C4-2B (cell line): Measurements from ENCODE around the gene BPHL.

ENCODE experiments used
- H3K27ac ChIP-seq: fragments of 450-650 bp; 2 replicates; pipeline ENCODE4 v1.5.1; 2017
- ZFX ChIP-seq: fragments of 450-650 bp; IDR thresholded peaks from 2 replicates; pipeline ENCODE4 v1.6.1; 2017
- TF ChIP-seq, protein P1 (sequence below): fragments of 450-650 bp; conservative IDR thresholded peaks from 2 replicates; pipeline ENCODE4 v1.5.1; 2017; ENCODE audit warnings: mild to moderate bottlenecking

The BPHL gene

DNA sequence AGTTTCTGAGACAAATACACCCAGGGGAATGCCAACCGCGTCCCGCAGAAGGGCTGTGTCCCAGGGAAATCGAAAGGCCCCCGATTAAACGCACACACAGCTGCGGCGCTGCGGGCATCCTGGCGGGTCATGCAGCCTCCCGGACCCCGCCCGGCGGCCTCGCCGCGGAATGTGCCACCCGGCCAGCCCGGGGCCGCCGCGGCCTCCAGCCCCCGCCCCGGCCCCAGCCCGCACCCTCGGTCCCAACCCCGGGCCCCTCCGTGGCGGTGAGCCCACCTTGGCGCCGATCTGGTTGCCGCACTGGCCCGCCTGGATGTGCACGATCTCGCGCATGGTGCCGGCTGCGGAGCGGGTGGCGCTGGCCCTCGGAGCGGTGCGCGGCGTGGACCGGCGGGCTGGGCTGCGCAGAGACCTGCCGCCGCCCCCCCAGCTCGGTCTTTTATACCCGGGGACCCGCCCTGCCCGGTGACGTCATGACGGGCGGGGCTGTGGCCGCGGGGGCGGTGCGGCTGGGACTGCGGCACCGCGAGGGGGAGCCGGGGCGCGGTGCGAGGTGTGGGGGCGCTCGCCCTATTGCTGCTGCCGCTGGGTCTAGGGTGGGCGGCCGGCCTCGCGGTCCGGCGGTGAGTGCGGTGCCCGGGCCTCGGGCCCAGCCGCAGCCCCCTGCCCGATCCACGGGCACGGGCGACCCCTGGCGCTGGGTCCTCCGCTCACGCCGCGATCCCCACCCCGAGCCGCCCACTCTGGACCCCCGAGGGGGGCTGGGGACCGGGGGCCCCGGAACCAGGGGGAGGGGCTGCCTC is 38.8 kb downstream of the BPHL start, which contains the start of gene TUBB2A:
Gene TUBB2A, minus strand, starts transcription at position 414 of the 803 bp plus-strand sequence. Its CDS starts 81 bp downstream, at position 333.
- peak within 1 kb of the TSS; percentile 61 for H3K27ac ChIP-seq
- TF ChIP-seq ZFX: peak; percentile 51; the same call in 1 of the 2 replicates
- TF ChIP-seq, protein P1, sequence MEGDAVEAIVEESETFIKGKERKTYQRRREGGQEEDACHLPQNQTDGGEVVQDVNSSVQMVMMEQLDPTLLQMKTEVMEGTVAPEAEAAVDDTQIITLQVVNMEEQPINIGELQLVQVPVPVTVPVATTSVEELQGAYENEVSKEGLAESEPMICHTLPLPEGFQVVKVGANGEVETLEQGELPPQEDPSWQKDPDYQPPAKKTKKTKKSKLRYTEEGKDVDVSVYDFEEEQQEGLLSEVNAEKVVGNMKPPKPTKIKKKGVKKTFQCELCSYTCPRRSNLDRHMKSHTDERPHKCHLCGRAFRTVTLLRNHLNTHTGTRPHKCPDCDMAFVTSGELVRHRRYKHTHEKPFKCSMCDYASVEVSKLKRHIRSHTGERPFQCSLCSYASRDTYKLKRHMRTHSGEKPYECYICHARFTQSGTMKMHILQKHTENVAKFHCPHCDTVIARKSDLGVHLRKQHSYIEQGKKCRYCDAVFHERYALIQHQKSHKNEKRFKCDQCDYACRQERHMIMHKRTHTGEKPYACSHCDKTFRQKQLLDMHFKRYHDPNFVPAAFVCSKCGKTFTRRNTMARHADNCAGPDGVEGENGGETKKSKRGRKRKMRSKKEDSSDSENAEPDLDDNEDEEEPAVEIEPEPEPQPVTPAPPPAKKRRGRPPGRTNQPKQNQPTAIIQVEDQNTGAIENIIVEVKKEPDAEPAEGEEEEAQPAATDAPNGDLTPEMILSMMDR: peak; percentile 79

DNA sequence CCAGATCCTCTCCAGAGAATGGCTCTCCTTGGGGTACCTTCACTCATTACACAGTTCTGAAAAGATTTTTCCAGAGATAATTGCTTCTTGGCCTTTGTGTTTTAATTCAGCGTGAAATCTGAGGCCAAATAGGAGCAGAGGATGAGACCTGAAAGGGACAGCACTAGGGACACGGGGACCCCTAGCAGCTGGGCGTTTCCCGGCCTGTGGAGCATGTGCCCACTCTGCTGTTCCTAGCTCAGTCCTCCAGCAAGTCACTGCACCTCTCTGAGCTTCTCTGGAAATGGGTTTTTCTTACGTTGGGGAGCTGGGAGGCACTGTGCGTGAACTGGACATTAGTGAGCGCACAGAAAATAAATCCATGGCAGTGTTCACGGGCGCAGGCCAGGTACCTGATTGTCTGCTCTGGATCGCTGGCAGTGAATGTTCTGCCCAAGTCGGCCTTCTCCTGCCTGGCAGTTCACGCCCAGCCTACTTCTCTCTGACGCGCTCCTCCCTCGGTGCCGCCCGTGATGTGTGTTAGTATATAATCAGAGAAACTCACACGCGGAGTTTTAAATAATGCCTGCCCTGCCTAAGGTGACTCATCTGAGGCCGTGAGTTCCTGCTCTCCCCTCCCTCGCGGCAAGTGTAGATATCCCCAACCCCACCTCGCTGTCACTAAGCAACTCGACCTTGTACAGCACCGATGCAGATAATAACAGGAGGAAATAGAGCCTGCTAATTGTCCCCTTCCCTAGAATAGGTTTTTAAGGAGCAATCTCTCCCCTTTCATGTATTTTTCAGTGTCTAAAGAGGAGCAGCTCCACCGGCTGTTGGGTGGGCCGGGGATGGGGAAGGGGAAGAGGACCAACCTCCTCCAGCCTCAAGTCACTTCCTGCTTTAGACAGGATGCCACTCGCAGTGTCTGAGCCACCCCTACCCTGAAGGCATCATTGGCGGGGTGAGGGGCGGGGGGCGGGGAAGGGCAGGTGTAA is 41.6 kb downstream of the BPHL start:
- H3K27ac ChIP-seq: no peak overlapping the region
- TF ChIP-seq, protein P1: no peak
- TF ChIP-seq ZFX: no peak

DNA sequence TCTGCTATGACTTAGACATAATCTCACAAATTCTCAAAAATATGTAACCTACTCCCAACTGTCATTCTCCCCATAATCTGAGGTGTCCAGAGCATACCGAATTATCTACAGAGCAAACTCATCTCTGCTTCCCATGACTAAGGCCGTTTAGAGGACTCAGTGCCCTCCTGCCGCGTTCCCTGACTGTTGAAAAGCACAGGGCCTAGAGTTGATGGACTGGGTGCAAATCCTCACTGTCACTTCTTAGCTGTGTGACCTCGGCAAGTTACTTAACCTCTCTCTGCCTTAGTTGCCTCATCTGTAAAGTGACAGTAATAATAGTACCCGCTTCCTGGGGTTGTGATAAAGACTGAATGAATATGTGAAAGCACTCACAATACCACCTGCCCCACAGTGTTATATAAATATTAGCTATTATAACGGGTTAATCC is 43.6 kb downstream of the BPHL start:
- TF ChIP-seq, protein P1: no peak
- TF ChIP-seq ZFX: no peak
- H3K27ac ChIP-seq: no peak overlapping the region

DNA sequence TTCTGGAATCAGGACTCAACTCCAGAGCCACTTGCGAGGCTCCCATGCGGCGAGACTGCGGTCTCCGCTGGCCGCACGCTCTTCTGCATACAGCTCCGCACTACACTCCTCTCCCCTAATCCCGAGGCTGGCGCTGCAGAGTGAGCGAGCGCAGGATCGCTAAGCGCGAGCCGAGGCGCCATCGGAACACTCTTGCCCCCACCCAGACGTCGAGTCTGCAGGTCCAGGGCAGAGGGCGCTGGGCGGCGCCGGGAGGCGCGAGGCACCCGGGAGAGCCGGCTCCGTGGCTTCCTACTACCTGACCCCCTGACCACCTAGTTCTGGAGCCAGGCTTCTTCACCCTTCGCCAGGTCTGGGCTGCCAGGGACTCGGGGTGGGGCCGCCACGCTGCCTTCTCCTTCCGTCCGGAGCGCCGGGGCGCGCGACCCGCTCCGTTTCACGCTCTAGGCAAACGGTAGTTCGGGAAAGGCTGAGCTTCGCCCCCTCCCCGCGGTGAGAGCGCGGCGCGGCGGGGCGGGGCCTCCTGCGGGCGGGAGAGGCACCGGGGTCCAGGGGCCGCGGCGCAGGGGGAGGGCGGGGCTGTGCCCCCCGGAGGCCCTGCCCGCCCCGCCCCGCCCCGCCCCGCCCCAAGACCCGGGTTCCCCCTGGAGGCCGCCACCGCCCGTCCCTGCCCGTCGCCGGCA is 44.2 kb downstream of the BPHL start:
- TF ChIP-seq ZFX: no peak
- TF ChIP-seq, protein P1: peak; percentile 17
- H3K27ac ChIP-seq: peak overlapping the region; percentile 40

DNA sequence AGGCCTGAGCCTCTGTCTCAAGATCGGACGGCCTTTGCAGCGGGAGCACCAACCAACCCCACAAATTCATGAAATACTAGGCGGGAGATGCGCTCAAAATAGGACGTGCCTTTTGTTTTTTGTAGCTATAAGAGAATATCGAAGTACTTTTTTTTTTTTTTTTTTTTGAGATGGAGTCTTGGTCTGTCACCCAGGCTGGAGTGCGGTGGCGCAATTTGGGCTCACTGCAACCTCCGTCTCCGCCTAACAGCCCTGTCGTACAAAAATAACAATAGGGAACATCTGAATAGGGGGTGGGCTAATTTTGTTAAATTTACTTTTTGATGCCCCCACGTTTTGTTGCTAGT is 44.7 kb downstream of the BPHL start:
- TF ChIP-seq, protein P1: no peak
- no peak for TF ChIP-seq ZFX
- no peak overlapping the region; the same call in 1 of the 2 replicates for H3K27ac ChIP-seq

DNA sequence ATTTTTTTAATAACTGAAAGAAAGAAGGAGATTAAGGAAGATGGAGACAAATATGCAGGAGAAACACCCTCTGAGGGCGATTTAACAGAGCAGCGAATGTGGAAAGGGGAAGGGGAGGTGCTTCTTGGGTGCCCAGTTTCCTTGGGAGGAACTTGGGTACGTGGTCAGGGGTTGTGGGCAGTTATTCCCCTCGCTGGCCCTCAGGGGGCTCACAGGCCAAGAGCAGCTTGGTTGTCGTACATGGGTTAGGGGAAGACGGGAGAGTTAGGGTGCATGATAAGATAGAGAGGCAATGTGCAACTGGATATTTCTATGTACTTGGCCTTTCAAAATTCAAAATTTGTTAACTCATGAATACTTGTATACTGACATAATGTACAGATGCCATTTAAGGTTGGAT is 45.9 kb downstream of the BPHL start:
- no peak overlapping the region for H3K27ac ChIP-seq
- no peak for TF ChIP-seq ZFX
- TF ChIP-seq, protein P1: no peak
